Measurements from ENCODE around the gene LARP6. TPM values are rescaled to one million over a fixed set of nuclear protein-coding genes. Genes with fewer than 3 reads are reported as not detected.
"Not testable (repeated sequence)": the region's sequence is repeated elsewhere in the genome, so short reads cannot be mapped to it uniquely, and the experiment has no call there.

The LARP6 gene
- total and polyA plus RNA-seq, 2 donors from 2014 or later: 21.0 to 62.8 TPM

- intact Hi-C loops (cut with DNase I): loop anchor here (10.0 kb wide), 1 partner anchor 141 kb away; no protein-coding TSS in a partner anchor
- no peak overlapping the region for H3K9ac ChIP-seq (ENCODE audit: low read length in 3 of 3)
- no peak overlapping the region for H3K4me3 ChIP-seq (ENCODE audit: low read length in 3 of 3)
- DNase-seq (no peak), FAIRE-seq (no peak)
- H3K4me1 ChIP-seq (ENCODE audit: control insufficient read depth in 2 of 3, insufficient read depth in 2 of 3, low read depth in 1 of 3, low read length in 3 of 3): no peaks in the 10 kb centered on the region
- TF ChIP-seq, protein P1, sequence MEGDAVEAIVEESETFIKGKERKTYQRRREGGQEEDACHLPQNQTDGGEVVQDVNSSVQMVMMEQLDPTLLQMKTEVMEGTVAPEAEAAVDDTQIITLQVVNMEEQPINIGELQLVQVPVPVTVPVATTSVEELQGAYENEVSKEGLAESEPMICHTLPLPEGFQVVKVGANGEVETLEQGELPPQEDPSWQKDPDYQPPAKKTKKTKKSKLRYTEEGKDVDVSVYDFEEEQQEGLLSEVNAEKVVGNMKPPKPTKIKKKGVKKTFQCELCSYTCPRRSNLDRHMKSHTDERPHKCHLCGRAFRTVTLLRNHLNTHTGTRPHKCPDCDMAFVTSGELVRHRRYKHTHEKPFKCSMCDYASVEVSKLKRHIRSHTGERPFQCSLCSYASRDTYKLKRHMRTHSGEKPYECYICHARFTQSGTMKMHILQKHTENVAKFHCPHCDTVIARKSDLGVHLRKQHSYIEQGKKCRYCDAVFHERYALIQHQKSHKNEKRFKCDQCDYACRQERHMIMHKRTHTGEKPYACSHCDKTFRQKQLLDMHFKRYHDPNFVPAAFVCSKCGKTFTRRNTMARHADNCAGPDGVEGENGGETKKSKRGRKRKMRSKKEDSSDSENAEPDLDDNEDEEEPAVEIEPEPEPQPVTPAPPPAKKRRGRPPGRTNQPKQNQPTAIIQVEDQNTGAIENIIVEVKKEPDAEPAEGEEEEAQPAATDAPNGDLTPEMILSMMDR (IDR thresholded peaks at IDR 0.05; ENCODE audit: borderline replicate concordance, extremely low read depth, insufficient read depth): no peak
- no peak overlapping the region for H3K27ac ChIP-seq (ENCODE audit: low read depth in 2 of 2, low read length in 2 of 2)
- no peaks in the 10 kb centered on the region for H3K36me3 ChIP-seq (ENCODE audit: control insufficient read depth in 2 of 3, insufficient read depth in 3 of 3, low read length in 3 of 3)
- no peaks in the 10 kb centered on the region for H3K9me3 ChIP-seq (ENCODE audit: control insufficient read depth in 2 of 3, insufficient read depth in 1 of 3, low read length in 3 of 3)
- H3K27me3 ChIP-seq (ENCODE audit: control insufficient read depth, insufficient read depth, low read length): no peaks in the 10 kb centered on the region
Measured at GRCh38 chr15:70815604-70816003, 38.4 kb downstream of the LARP6 start.

DNA sequence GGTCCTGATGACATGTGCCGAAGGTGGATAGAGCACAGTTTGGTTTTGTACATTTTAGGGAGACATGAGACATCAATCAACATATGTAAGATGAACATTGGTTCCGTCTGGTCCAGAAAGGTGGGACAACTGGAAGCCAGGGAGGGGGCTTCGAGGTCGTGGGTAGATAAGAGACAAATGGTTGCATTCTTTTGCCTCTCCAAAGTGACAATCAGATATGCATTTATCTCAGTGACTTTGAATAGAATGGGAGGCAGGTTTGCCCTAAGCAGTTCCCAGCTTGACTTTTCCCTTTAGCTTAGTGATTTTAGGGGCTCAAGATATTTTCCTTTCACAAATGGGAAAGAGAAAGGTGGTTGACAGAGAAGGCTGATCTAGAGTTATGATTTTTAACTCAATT lies 38.9 kb downstream of the LARP6 start:
- not testable (repeated sequence) for H3K4me3 ChIP-seq (ENCODE audit: low read length in 3 of 3); FAIRE-seq; H3K4me1 ChIP-seq (ENCODE audit: control insufficient read depth in 2 of 3, insufficient read depth in 2 of 3, low read depth in 1 of 3, low read length in 3 of 3); H3K9me3 ChIP-seq (ENCODE audit: control insufficient read depth in 2 of 3, insufficient read depth in 1 of 3, low read length in 3 of 3); H3K27me3 ChIP-seq (ENCODE audit: control insufficient read depth, insufficient read depth, low read length); DNase-seq; H3K27ac ChIP-seq (ENCODE audit: low read depth in 2 of 2, low read length in 2 of 2); H3K9ac ChIP-seq (ENCODE audit: low read length in 3 of 3); H3K36me3 ChIP-seq (ENCODE audit: control insufficient read depth in 2 of 3, insufficient read depth in 3 of 3, low read length in 3 of 3)
- intact Hi-C loops (cut with DNase I): loop anchor here (10.0 kb wide), 1 partner anchor 140 kb away; no protein-coding TSS in a partner anchor

GRCh38 chr15:70812827-70813364 lies 41.1 kb downstream of the LARP6 start:
- Histone ChIP-seq H3K27ac (ENCODE audit: low read depth in 2 of 2, low read length in 2 of 2) (no peak overlapping the region), H3K4me3 (ENCODE audit: low read length in 3 of 3) (no peak overlapping the region), H3K4me1 (ENCODE audit: control insufficient read depth in 2 of 3, insufficient read depth in 2 of 3, low read depth in 1 of 3, low read length in 3 of 3) (no peaks in the 10 kb centered on the region), H3K36me3 (ENCODE audit: control insufficient read depth in 2 of 3, insufficient read depth in 3 of 3, low read length in 3 of 3) (no peaks in the 10 kb centered on the region), H3K9ac (ENCODE audit: low read length in 3 of 3) (no peak overlapping the region), H3K27me3 (ENCODE audit: control insufficient read depth, insufficient read depth, low read length) (no peaks in the 10 kb centered on the region), H3K9me3 (ENCODE audit: control insufficient read depth in 2 of 3, insufficient read depth in 1 of 3, low read length in 3 of 3) (no peaks in the 10 kb centered on the region)
- no peak for FAIRE-seq
- intact Hi-C loops (cut with DNase I): loop anchor here (10.0 kb wide), 1 partner anchor 138 kb away; no protein-coding TSS in a partner anchor
- no peak for DNase-seq
- TF ChIP-seq, protein P1 (IDR thresholded peaks at IDR 0.05; ENCODE audit: borderline replicate concordance, extremely low read depth, insufficient read depth): no peak

GRCh38 chr15:70810916-70811578 lies 42.9 kb downstream of the LARP6 start:
- Histone ChIP-seq H3K36me3 (ENCODE audit: control insufficient read depth in 2 of 3, insufficient read depth in 3 of 3, low read length in 3 of 3) (no peaks in the 10 kb centered on the region), H3K9ac (ENCODE audit: low read length in 3 of 3) (no peak overlapping the region), H3K27me3 (ENCODE audit: control insufficient read depth, insufficient read depth, low read length) (no peaks in the 10 kb centered on the region), H3K9me3 (ENCODE audit: control insufficient read depth in 2 of 3, insufficient read depth in 1 of 3, low read length in 3 of 3) (no peaks in the 10 kb centered on the region), H3K4me3 (ENCODE audit: low read length in 3 of 3) (no peak overlapping the region), H3K27ac (ENCODE audit: low read depth in 2 of 2, low read length in 2 of 2) (no peak overlapping the region), H3K4me1 (ENCODE audit: control insufficient read depth in 2 of 3, insufficient read depth in 2 of 3, low read depth in 1 of 3, low read length in 3 of 3) (peaks cover 0 to 12% (median 9%) of the 10 kb centered on the region in 3 donors)
- TF ChIP-seq, protein P1 (IDR thresholded peaks at IDR 0.05; ENCODE audit: borderline replicate concordance, extremely low read depth, insufficient read depth): no peak
- no peak for DNase-seq
- intact Hi-C loops (cut with DNase I): loop anchor here (10.0 kb wide), 1 partner anchor 136 kb away; no protein-coding TSS in a partner anchor
- FAIRE-seq: no peak
